ENCODE data around the gene DNAL4.

Gene DNAL4, protein sequence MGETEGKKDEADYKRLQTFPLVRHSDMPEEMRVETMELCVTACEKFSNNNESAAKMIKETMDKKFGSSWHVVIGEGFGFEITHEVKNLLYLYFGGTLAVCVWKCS

DNA sequence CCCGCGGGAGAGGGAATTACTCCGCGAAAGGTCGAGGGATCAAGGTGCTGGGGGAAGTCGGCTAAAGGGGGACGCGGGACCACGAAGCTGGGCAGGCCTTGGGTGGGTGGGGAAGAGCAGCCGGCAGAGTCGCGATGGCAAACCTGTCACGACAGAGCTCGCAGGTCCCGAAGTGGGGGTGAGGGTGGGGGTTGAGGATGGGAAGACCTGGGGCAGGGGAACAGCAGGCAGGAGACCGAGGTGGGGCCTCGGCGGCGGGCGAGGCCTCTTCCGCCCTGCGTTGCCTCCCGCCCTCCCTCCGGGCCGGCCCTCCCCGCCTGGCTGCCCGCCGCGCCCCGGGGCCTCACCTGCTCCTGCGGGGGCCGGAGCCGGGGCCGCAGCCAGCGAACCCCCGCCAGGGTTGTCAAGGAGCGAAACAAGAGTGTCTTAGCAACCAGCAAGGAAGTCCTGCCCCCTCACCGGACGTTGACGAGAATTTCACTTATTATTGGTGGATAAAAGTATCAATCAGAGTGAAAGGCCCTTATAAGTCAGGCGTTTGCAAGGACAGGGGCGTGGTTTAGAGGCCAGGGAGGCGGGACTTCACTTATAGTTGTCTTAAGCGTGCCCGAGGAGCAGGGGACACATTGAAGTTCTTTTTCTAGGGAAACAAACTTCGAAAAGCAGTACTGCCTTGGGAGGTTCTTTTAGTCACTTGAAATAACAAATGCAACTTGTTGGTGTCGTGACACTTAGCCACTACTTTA, at the start of gene DNAL4:
Gene DNAL4, minus strand, starts transcription at position 423 of the 746 bp plus-strand sequence. CDS start 11,412 bp downstream, outside the sequence.
- DNase-seq: peak; percentile 87 to 95

DNA sequence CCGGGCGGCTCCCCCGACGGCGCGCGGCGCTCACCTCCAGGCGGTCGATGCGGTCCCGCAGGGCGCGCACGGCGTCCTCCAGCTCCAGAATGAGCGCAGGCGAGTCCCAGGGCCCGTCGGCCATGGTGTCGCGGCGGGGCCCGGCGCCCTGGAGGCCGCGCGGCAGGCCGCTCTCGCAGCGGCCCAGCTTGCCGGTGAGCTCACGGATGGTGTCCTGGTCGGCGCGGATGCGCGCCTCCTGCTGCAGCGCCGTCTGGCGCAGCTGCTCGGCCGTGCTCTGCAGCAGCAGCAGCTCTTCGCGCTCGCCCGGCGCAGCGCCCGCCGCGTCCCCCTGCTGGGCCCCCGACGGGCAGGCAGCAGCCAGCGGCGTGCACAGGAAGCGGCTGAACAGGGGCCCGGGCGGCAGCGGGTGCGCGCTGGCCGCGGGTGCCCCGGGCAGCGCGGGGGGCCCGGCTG, 49.3 kb upstream of the DNAL4 start:
- peak in 1 of 2 experiments; percentile 45 for DNase-seq

DNA sequence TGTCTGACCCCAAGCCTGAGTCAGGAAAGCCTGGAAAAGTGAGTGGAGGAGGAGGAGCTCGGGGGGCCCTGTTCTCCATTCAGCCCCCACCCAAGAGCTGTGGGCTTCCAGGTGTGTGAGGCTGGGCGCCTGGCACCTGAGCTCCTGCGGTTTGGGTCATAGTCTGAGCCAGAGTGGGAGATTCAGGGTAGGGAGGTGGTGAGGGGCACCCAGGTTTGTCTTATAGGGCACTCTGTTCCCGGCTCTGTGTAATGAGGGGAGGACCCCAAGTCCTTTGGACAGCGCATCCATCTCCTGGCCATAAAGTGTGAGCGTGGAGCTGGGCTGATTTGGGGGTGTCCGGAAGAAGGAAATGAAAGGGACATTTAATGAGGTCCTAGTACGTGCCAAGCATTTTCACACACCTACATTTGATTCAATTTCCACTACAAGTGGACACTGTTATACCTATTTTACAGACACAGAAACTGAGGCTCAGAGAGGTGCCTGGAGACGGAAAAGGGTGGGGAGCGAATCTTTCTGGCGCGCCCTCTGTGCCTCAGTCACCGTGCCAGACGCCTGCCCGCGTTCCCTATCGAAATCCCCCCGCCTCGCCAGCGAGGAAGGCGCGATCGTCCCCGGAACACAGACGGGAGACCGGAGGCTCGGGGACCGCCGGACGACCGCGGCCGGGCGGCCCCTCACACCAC, 48.7 kb upstream of the DNAL4 start:
- no peak for DNase-seq

DNA sequence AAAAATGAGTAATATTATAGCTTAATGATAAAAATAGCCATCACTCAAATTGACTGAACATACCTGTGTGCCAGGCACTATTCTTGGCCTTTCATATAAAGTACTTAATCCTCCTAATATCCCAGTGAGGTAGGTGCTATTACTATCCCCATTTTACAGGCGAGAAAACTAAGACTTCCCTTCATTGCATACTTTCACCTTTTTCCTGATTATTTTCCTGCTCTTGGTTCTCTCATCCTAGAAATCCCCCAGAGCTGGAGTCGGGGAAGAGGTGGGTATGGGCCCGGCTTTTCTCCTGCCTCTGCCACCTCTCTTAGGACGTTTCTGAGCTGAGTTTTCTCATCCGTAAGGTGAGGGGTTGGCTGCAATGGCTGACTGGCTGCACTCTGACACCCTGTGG, 47.7 kb upstream of the DNAL4 start:
- DNase-seq: no peak

DNA sequence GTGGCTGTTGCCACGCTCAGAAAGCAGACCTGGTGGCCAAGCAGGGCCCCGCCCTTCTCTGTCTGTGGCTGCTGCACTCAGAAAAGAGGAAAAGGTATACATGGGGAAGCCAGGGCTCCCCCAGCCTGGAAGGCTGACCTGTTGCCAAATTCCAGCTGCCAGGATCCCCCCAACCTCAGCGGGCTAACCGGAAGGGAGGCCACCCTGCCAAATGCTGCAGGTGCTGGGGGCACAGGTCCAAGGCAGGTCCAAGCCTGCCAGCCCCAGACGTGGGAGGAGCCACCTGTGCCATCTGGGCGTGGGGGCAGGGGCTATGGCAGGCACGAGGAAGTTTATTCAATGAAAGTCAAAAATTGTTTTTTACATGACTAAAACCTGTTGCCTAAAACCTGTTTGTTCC, 47.3 kb upstream of the DNAL4 start:
- DNase-seq: no peak

DNA sequence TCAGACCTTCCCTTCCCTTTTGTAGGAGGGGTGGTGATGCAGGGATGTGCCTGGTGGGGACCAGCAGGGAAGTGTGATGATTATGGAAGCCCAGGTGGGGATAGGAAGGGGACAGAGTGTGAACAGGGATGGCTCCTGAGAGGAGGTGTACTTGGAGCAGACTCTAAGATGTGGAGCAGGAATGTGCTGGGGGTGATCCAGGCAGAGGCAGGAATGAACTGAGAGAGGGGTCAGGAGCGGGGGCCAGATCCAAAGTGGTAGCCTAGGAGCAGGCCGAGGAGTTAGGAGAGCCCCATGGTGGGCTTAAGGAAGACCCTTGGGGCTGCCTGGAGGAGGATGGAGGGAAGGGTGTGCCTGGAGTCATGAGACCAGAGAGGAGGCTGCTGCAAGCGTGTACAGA, 46.2 kb upstream of the DNAL4 start:
- DNase-seq: no peak

DNA sequence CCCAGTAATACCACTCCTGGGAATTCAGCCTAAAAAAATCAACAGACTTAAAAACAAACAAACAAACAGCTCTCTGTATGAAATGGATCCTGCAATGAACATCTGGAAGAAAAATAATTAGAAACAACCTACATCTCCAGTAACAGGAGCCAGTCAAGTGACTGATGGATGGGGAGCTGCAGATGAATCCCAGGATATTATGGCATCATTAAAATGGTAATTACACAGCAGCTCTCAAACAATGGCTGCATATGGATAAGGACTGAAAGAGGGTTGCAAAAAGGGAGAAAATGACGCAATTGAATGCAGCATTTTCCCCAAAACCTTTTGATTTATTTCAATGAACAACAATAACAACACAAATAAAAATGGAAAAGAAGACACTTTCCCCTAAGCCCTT, 45.7 kb upstream of the DNAL4 start:
- no peak for DNase-seq

DNA sequence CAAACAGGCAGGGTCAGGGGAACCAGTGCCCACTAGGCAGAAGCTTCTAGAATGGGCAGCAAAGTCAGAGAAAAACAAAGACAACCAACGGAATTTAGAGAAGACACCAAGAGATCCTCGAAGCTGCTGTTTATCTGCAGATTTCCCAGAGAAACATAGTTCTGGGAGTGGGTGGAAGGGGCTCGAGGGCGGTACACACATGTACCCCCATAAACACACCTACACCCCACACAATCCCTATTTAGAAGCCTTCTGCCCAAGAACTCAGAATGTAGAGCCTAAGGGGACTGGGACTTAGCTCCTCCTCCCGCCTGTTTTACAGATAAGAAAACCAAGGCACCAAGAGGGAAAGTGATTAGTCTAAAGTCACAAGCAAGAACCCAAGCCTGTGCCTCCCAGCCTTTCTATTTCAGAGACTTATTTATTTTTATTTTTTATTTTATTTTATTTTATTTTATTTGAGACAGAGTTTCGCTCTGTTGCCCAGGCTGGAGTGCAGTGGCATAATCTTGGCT, 43.5 kb upstream of the DNAL4 start:
- DNase-seq: no peak

DNA sequence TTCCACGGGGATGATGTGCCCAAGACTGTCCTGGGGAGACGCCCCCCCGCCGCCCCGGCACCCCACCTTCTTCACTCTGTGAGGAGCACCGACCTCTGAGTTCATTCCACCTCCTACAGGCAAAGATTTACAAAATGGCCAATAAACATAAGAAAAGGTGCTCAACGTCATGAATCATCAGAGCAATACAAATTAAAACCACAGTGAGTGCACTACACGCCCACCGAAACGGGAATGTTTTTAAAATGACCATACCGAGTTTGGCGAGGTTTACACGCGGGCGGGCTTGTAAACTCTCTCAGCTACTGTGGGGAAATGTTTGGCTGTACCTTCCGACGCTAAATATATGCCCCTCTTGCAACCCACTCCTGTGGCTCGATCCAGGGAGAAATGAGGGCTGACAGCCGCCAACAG, 42.0 kb upstream of the DNAL4 start:
- no peak for DNase-seq

DNA sequence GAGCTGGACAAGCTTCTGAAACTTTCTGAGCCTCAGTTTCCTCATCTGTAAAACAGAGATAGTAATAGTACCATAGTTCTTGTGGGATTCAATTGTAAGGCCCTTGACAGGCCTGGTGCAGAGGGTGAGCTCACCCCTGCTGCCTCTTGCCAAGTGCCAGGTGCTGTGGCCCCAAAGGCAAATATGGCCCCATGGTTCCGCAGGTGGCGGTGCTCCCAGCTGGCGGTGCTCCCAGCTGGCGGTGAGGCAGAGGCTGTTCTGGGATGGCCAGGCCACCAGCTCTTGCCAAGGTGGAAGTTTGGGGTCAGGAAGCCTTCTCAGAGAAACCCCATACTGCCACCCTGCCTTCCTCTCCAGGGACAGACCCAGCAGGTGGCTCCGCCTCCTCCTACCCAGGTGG, 41.0 kb upstream of the DNAL4 start:
- no peak for DNase-seq

DNA sequence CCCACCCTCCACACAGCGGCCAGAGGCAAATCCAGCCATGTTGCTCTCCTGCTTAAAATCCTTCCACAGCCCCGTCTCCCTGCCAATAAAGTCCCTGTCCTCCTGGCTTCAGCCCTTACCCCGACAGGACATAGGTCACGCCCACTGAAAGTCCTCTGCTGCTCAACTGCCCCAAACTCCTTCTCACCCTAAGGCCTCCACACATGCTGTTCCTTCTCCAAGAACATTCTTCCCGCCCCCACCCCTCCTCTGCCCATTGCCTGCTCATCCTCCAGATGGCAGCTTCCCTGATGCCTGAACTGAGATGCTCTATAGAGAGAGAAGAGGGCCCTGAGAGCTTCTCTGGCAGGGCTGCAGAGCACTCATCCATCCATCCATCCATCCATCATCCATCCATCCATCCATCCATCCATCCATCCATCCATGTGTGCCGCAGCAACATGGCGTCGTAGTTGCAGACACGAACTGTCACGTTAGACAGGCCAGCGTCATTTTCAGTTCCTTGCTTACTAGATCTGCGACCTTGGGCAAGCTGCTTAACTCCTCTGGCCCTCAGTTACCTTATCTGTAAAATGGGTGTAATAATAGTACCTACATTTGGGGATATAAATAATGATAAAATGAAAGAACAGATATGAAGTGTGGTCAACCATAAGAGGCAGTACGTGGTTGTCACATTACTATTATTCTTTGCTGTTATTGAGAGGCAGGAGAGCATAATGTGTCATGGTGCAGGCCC, 40.4 kb upstream of the DNAL4 start:
- no peak for DNase-seq

DNA sequence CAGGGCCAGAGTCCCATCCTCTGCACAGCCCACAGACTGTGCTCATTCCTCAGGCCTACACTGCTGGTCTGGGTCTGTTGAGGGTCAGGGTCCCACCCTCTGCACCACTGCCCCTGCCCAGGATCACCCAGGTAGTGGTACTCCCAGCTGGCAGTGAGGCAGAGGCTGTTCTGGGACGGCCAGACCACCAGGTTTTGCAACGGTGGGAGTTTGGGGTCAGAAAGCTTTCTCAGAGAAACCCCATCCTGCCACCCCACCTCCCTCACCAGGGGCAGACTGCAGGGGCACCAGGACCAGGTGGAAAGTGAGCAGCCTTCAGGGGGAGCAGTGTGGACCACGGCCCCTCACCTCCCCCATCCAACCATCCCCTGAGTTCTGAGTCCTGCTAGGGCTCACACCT, 39.1 kb upstream of the DNAL4 start:
- no peak for DNase-seq

DNA sequence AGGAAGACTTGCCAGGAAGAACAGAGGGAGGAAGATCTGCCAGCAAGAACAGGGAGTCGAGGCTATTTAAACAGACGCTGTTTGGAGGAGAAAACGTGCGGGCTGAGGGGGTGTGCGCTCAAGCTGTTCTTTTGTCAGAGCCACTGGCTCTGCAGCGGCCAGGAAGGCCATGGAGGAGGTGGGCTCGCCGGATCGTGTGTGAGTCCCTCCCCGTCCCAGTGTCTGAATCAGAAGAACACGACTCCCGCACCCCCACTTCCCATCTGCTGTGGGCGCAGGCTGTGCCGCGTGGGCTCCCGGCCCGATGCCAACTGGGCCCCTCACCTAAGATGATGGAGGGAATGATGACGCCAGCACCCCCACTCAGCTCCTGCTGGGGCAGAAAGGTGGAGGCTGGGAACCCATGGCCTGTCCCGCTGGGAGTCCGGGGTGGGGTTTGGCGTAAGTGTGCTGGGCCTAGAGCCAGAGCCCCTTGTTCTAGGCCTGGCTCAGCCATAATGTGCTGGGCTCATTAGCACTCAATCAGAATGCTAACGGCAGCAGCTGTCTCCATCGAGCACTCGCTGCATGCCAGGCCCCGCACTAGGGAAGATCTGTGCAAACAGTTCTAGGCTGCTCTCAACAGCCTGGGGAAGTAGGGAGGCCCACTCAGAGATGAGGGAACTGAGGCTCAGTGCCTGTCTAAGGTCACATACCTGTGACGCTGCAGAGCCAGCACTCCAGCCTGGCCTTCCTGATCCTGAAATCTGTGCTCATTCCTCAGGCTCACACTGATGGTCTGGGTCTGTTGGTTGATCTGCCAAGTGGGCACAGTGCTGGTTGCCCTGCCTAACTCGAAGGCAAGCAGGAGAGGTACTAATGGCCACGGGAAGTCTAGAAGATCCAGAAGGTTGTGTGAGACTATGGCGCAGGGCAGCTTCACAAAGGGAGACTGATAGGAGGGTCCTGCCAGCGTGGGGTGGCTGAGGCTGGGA, 38.3 kb upstream of the DNAL4 start:
- DNase-seq: no peak

DNA sequence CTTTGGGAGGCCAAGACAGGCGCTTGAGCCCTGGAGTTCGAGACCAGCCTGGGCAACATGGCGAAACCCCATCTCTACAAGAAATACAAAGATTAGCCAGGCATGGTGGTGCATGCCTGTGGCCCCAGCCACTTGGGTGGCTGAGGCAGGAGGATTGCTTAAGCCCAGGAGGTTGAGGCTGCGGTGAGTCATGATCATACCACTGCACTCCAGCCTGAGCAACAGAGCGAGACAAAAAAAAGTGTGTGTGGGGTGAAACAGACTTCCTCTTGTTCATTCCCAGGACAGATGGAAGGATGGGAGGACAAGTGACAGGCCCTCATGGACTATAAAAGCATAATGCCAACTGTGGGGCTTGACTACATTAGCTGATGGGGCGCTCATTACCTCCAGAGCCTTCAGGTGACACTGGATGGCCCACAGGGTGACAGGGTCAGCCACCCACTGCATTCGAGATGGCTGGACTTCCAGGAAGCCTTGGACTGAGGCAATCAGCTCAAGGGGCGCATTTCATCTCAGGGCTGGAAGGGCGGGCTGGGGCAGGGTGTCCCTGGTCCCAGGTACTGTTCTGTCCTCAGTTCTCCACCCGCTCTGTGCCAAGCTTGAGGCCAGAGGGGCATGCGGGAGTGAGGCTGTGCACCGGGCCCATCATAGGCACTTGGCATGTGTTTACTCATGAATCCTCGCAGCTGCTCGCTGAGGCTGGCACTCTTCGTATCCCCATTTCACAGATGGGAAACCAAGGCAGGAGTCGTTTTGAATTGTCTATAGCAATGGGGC, 37.4 kb upstream of the DNAL4 start:
- peak in 1 of 2 experiments; percentile 10 for DNase-seq

DNA sequence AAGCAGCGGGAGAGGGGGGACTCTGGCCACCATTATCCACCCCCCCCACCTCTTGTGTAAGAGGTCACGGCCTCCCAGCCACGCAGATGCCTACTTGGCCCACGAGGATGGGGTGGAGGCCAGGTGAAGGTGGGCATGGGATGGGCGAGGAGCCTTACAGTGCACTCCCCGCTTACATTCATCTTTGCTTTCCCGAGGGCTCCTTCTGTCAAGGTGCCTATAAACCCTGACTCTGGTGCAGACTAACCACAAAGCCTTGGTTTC, 36.8 kb upstream of the DNAL4 start:
- no peak for DNase-seq

DNA sequence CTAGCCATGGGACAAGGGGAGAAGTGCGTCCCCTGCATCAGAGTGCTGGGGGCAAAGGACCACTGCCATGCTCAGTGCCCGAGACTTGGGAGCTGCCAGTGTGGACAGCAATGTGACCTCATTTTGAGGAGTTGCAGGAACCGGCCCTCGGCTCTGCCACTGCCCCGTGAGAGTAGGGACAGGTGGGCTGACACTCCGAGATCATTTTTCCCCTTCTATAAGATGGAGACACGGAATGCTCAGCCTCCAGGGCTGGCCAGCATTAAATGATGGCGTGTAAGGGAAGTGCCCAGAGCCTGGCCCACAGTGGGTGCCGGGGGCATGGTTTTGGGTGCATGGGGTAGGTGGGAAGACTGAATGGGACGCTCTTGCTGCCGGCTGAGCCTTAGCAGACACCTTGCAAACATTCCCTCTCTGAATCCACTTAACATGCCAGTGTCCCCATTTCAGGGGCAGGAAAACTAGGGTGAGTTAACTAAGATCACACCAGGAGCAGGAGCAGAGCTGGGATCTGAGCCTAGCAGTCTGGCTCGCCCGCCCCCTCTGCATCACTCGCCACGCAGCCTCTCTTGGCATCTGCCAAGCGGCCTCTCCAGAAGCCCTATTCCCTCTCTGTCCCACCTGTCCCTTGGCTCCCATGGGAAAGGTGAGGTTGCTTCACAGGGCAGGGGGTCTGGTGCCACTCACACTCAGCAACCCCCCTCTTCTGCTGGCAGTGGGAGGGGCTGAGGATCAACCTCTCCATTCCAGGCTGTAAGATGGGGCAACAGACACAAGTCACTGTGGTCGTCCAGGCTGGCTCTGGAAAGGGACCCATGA, 36.3 kb upstream of the DNAL4 start:
- DNase-seq: no peak

DNA sequence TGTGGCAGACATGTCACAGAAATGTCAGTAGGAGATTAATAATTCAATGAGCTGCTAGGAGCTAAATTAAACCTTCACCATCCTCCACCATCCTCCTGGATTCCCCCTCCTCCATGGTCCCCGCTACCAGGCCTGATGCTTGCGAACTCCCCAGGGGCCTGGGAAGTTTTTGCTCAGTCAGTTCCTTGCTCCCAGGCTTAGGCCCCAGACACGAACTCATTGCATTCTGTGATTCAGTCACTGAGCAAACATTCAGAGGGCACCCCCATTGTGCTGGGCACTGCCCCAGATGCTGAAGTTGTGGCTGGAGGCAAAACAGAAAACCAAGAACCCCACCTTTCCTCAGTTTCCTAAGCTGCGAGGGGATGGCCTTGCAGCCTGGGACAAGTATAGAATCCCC, 35.5 kb upstream of the DNAL4 start:
- DNase-seq: no peak

DNA sequence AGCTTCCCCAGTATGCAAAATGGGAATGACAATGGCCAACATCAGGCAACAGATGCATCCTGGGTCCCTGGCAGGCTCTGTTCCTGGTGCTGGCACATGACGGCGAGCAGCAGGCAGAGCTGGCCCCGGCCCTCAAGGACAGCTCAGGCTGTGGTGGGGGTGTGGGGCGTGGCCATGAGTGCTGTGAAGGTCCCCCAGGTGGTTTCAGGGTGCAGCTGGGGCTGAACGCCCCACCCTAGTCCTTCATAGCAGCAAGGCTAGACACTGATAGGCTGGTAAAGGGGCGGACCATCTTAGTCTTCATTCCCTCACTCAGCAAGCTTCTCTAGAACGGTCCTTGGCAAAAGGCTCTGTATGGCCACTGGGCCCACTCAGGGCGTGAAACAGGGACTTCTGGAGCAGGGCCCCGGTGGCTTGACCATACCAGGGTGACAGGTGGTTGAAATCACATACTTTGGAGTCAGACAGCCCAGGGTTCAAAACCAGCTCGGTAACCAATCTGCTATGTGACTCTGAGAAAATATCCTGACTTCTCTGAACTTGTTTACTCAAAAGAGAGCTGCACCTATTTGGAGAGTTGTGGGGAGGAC, 34.8 kb upstream of the DNAL4 start:
- DNase-seq: no peak

DNA sequence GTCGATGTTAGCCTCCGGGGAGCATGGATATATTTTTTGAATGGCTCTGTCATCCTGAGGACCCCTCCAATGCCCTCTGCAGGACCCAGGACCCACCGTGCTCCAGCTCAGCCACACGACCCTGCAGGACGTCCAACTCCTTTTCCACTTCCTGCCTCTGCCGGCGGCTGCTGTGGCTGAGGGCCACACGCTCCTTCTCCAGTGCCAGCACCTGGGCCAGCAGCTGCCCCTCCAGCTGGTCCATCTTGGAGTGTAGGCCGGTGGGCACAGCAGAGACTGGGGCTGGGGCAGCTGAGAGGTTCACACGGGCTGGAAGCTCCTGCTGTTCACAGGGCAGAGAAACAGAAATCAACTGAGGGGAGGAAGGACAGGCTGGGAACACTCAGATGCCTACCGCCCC, 34.2 kb upstream of the DNAL4 start:
- DNase-seq: no peak

DNA sequence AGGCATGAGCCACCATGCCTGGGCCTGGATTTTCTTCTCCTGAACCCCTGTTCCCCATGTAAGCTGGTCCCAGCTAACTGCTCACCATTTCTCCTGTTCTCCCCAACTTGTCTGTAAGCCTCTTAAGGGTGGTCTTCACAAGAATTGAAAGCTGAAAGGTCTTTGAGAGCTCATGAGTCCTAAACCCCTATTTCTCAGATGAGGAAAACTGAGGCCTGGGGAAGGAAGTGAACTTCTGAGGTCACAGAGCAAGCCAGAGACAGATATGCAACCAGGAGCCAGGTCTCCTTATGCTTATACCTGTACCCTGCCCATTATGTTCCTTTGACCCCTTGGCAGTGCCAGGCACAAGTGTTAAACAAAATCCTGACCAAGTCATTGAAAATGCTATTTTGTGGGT, 33.6 kb upstream of the DNAL4 start:
- no peak for DNase-seq

Measured in SW 1271 (cell line).